ENCODE measurements around the gene CMTM3.

DNA sequence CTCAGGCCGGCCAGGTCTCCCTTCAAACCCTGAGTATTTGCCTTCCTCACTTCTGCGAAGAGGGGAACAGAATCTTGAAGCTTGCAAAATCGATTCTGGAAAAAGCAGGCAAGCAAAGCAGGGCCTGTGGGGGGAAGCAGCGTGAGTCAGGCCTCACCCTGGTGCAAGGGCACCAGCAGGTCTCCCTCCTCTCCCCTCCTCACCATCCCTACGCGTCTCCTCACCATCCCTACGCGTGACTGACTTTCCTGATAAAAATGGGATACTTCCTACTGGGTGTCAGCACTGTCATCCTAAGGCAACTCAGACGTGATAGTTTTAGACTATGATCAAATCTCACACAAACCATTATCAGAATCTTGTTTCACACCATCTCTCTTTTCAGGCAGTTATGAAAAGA, 12.1 kb downstream of the CMTM3 start:
- TF ChIP-seq POLR2AphosphoS5 (IDR thresholded peaks at IDR 0.05; ENCODE audit: low read depth, low read length) (no peak), POLR2A (IDR thresholded peaks at IDR 0.05; ENCODE audit: low read depth, low read length) (no peak)
